Gastroesophageal sphincter (tissue), 3 donors: Measurements from ENCODE around the gene MMS22L.

Experiments used
- POLR2A ChIP-seq, 2 donors: fragments of 450-650 bp; IDR thresholded peaks; one replicate each; pipeline ENCODE4 v1.6.1; 2017; ENCODE audit warnings: antibody characterized with exemption in 2 of 2, mild to moderate bottlenecking in 2 of 2, moderate library complexity in 1 of 2
- TF ChIP-seq, protein P1 (sequence below), 4 experiments: fragments of 200-600 bp in 2 of 4; fragments of 450-650 bp in 2 of 4; sonication (generic) in 1 of 4; IDR thresholded peaks; one replicate each; pipeline ENCODE4 v1.5.1; 2017 to 2019; ENCODE audit warnings: antibody characterized with exemption in 4 of 4, mild to moderate bottlenecking in 2 of 4, moderate library complexity in 2 of 4

DNA sequence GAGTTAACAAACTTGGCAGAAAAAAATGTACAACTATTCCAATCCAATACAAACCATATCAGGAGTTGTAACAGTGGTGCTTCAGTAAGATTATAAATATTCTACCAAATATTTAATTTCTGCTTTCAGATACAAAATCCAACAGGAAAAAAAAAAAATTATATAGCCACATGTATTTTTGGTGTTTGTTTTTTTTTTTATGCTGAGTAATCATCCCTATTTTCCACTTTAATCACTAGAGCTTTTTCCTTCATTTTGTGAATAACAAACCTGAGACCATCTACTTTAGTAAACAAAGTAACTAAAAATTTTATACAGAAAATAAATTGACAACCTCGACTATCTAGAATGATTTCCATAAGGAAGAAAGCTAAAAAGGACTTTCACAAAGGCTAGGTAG, 36.2 kb downstream of the MMS22L start:
- TF ChIP-seq, protein P1, sequence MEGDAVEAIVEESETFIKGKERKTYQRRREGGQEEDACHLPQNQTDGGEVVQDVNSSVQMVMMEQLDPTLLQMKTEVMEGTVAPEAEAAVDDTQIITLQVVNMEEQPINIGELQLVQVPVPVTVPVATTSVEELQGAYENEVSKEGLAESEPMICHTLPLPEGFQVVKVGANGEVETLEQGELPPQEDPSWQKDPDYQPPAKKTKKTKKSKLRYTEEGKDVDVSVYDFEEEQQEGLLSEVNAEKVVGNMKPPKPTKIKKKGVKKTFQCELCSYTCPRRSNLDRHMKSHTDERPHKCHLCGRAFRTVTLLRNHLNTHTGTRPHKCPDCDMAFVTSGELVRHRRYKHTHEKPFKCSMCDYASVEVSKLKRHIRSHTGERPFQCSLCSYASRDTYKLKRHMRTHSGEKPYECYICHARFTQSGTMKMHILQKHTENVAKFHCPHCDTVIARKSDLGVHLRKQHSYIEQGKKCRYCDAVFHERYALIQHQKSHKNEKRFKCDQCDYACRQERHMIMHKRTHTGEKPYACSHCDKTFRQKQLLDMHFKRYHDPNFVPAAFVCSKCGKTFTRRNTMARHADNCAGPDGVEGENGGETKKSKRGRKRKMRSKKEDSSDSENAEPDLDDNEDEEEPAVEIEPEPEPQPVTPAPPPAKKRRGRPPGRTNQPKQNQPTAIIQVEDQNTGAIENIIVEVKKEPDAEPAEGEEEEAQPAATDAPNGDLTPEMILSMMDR (IDR thresholded peaks at IDR 0.05) = no peak
- TF ChIP-seq POLR2A (IDR thresholded peaks at IDR 0.05) = no peak
